Uterus (tissue), 4 donors: ENCODE data around the gene NAA40. TPM values are rescaled to one million over a fixed set of nuclear protein-coding genes. Genes with fewer than 3 reads are reported as not detected.
A peak's percentile ranks its signal among the peaks of the same experiment; 100 is the strongest.

Source experiments
- DNase-seq, 2 donors: peaks; one replicate each; pipeline ENCODE4 v3.0.0-alpha.2; 2019 to 2020
- H3K27ac ChIP-seq, 2 donors: fragments of 200-600 bp; sonication (generic); 1 replicate in 1 of 2; 2 replicates in 1 of 2; pipeline ENCODE4 v1.5.1; 2016 to 2018
- H3K27me3 ChIP-seq, 2 donors: fragments of 200-600 bp; sonication (generic); one replicate each; pipeline ENCODE4 v1.5.1; 2018 to 2019; ENCODE audit warnings: control low read depth in 1 of 2
- H3K36me3 ChIP-seq, 2 donors: fragments of 200-600 bp; sonication (generic); one replicate each; pipeline ENCODE4 v1.5.1; 2019; ENCODE audit warnings: control low read depth in 1 of 2
- H3K4me1 ChIP-seq, 2 donors: fragments of 200-600 bp; sonication (generic); one replicate each; pipeline ENCODE4 v1.5.1; 2018 to 2019; ENCODE audit warnings: control low read depth in 1 of 2
- H3K4me3 ChIP-seq, 2 donors: fragments of 200-600 bp; sonication (generic); 1 replicate in 1 of 2; 2 replicates in 1 of 2; pipeline ENCODE4 v1.5.1; 2018 to 2019; ENCODE audit warnings: mild to moderate bottlenecking in 1 of 2
- H3K9me3 ChIP-seq, 2 donors: fragments of 200-600 bp; sonication (generic); one replicate each; pipeline ENCODE4 v1.5.1; 2019; ENCODE audit warnings: control low read depth in 1 of 2
- CTCF ChIP-seq, 4 experiments: fragments of 200-600 bp in 2 of 4; fragments of 450-650 bp in 2 of 4; sonication (generic) in 2 of 4; IDR thresholded peaks; one replicate each; pipeline ENCODE4 v1.5.1; 2016 to 2019; ENCODE audit warnings: antibody characterized with exemption in 4 of 4, mild to moderate bottlenecking in 2 of 4, moderate library complexity in 1 of 4
- POLR2A ChIP-seq, 2 donors: fragments of 450-650 bp; IDR thresholded peaks; one replicate each; pipeline ENCODE4 v1.6.1; 2016; ENCODE audit warnings: antibody characterized with exemption in 2 of 2, mild to moderate bottlenecking in 1 of 2, moderate library complexity in 1 of 2
- intact Hi-C: fragments of 100-400 bp; cut with DNase I; formaldehyde crosslinking; loops from one replicate; pipeline ENCODE4 v1.15.1; 2023; ENCODE audit warnings: low total_unique reads
- total RNA-seq, 4 donors: library from RNA; depleted of rRNA in 3 of 4; stranded (reverse); fragments of >200 nt in 3 of 4; gene quantifications; one replicate each; pipeline versions ENCODE4 v1.1.0 to v1.2.4, GENCODE V29; 2014 to 2023
- donor health status: DM: yes; HTN: yes; CAD: no.

The NAA40 gene
- total RNA-seq, 4 donors from 2014 or later: 2.1 to 17.8 (median 9.2) TPM

- Histone ChIP-seq H3K27me3 (no peaks in the 10 kb centered on the region), H3K4me1 (peaks cover 0 to 34% of the 10 kb centered on the region in 2 donors), H3K4me3 (no peak overlapping the region), H3K27ac (peak overlapping the region; percentile 76 to 85), H3K9me3 (no peaks in the 10 kb centered on the region), H3K36me3 (no peaks in the 10 kb centered on the region)
- DNase-seq: peak in 1 of 2 donors; percentile 71
- intact Hi-C loops: no loop called here
- no peak for TF ChIP-seq CTCF (IDR thresholded peaks at IDR 0.05)
These were observed 18.5 kb upstream of the NAA40 start for GRCh38 chr11:63920126-63920938.

- H3K9me3 ChIP-seq: no peaks in the 10 kb centered on the region
- no peak overlapping the region for H3K4me3 ChIP-seq
- H3K4me1 ChIP-seq: peaks cover 0 to 30% of the 10 kb centered on the region in 2 donors
- intact Hi-C loops: no loop called here
- H3K36me3 ChIP-seq: no peaks in the 10 kb centered on the region
- peak overlapping the region in 1 of 2 donors; percentile 85 for H3K27ac ChIP-seq
- TF ChIP-seq CTCF (IDR thresholded peaks at IDR 0.05) (peak in 2 of 4 experiments; percentile 28 to 35), POLR2A (IDR thresholded peaks at IDR 0.05) (no peak)
- no peak for DNase-seq
- no peaks in the 10 kb centered on the region for H3K27me3 ChIP-seq
These were observed 17.8 kb upstream of the NAA40 start for GRCh38 chr11:63920939-63921417.

GRCh38 chr11:63922673-63923192 is 16.1 kb upstream of the NAA40 start:
- Histone ChIP-seq H3K36me3 (no peaks in the 10 kb centered on the region), H3K4me3 (no peak overlapping the region), H3K27me3 (no peaks in the 10 kb centered on the region), H3K27ac (no peak overlapping the region), H3K4me1 (peaks cover 0 to 19% of the 10 kb centered on the region in 2 donors), H3K9me3 (no peaks in the 10 kb centered on the region)
- intact Hi-C loops: no loop called here
- DNase-seq: no peak
- no peak for TF ChIP-seq CTCF (IDR thresholded peaks at IDR 0.05)
- no peak for TF ChIP-seq POLR2A (IDR thresholded peaks at IDR 0.05)

- Histone ChIP-seq H3K4me1 (peaks cover 0 to 19% of the 10 kb centered on the region in 2 donors), H3K27me3 (no peaks in the 10 kb centered on the region), H3K27ac (no peak overlapping the region), H3K4me3 (no peak overlapping the region), H3K9me3 (no peaks in the 10 kb centered on the region), H3K36me3 (no peaks in the 10 kb centered on the region)
- intact Hi-C loops: no loop called here
- DNase-seq: no peak
- TF ChIP-seq CTCF (IDR thresholded peaks at IDR 0.05): no peak
- no peak for TF ChIP-seq POLR2A (IDR thresholded peaks at IDR 0.05)
These were observed 15.5 kb upstream of the NAA40 start for GRCh38 chr11:63923319-63923718.

- intact Hi-C loops: no loop called here
These were observed 9.2 kb upstream of the NAA40 start for GRCh38 chr11:63929616-63930015.

More at GRCh38 chr11:63929616-63930015, 9.2 kb upstream of the NAA40 start:
- TF ChIP-seq CTCF (IDR thresholded peaks at IDR 0.05): no peak
- TF ChIP-seq POLR2A (IDR thresholded peaks at IDR 0.05): no peak
- no peaks in the 10 kb centered on the region for H3K4me1 ChIP-seq
- DNase-seq: no peak
- no peaks in the 10 kb centered on the region for H3K9me3 ChIP-seq
- H3K36me3 ChIP-seq: no peaks in the 10 kb centered on the region
- no peaks in the 10 kb centered on the region for H3K27me3 ChIP-seq
- H3K27ac ChIP-seq: no peak overlapping the region
- no peak overlapping the region for H3K4me3 ChIP-seq
